ENCODE measurements around the gene LGR4. TPM values are rescaled to one million over a fixed set of nuclear protein-coding genes. Genes with fewer than 3 reads are reported as not detected.
A peak's percentile ranks its signal among the peaks of the same experiment; 100 is the strongest.

Gene LGR4
- total and polyA plus RNA-seq, 2 of the 13 experiments (the other 11 are each of a cell fraction or from before 2014, with no cell fraction given): 42.1 to 68.7 TPM

DNA sequence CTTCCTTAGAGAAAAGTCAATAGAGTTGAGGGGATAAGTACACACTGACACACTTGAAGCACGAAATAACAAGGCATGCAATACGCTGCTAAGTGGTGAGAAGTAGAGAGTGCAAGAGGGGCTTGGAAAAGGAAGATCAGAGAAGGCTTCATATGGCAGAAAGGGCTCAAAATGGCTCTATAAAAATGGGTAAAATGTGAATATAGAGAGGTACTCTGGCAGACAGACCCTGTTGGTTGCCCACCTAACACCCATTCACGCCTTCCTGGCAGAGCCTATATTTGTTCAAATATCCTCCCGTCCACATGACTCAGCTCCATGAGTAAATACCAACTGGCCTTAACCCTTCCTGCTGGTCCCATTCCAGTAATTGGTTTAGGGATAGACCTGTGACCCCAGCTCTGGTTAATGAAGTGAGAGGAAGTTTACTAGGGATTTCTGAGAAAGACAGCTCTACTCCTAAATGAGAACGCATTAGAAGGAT, 70.7 kb downstream of the LGR4 start (continued):
- TF ChIP-seq, protein P1, sequence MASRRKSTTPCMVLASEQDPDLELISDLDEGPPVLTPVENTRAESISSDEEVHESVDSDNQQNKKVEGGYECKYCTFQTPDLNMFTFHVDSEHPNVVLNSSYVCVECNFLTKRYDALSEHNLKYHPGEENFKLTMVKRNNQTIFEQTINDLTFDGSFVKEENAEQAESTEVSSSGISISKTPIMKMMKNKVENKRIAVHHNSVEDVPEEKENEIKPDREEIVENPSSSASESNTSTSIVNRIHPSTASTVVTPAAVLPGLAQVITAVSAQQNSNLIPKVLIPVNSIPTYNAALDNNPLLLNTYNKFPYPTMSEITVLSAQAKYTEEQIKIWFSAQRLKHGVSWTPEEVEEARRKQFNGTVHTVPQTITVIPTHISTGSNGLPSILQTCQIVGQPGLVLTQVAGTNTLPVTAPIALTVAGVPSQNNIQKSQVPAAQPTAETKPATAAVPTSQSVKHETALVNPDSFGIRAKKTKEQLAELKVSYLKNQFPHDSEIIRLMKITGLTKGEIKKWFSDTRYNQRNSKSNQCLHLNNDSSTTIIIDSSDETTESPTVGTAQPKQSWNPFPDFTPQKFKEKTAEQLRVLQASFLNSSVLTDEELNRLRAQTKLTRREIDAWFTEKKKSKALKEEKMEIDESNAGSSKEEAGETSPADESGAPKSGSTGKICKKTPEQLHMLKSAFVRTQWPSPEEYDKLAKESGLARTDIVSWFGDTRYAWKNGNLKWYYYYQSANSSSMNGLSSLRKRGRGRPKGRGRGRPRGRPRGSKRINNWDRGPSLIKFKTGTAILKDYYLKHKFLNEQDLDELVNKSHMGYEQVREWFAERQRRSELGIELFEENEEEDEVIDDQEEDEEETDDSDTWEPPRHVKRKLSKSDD (CRISPR knock-in tag; IDR thresholded peaks at IDR 0.05; ENCODE audit: low read depth): no peak
- TF ChIP-seq, protein P2, sequence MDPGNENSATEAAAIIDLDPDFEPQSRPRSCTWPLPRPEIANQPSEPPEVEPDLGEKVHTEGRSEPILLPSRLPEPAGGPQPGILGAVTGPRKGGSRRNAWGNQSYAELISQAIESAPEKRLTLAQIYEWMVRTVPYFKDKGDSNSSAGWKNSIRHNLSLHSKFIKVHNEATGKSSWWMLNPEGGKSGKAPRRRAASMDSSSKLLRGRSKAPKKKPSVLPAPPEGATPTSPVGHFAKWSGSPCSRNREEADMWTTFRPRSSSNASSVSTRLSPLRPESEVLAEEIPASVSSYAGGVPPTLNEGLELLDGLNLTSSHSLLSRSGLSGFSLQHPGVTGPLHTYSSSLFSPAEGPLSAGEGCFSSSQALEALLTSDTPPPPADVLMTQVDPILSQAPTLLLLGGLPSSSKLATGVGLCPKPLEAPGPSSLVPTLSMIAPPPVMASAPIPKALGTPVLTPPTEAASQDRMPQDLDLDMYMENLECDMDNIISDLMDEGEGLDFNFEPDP (CRISPR knock-in tag; conservative IDR thresholded peaks at IDR 0.05): no peak
- TF ChIP-seq FOXJ3 (CRISPR knock-in tag; IDR thresholded peaks at IDR 0.05; ENCODE audit: borderline replicate concordance) (peak; percentile 62; the same call in 1 of the 2 replicates), ZNF225 (CRISPR knock-in tag; IDR thresholded peaks at IDR 0.05) (no peak), ZNF709 (CRISPR knock-in tag; IDR thresholded peaks at IDR 0.05) (no peak), SALL2 (CRISPR knock-in tag; IDR thresholded peaks at IDR 0.05) (no peak), BRD4 (CRISPR knock-in tag; IDR thresholded peaks at IDR 0.05) (no peak), FOXO1 (CRISPR knock-in tag; IDR thresholded peaks at IDR 0.05) (peak; percentile 37; the same call in 1 of the 2 replicates), NCOR1 (IDR thresholded peaks at IDR 0.05; ENCODE audit: borderline replicate concordance, low read length) (peak; percentile 64; the same call in 1 of the 2 replicates), ZNF101 (CRISPR knock-in tag; IDR thresholded peaks at IDR 0.05; ENCODE audit: borderline replicate concordance, low read depth) (no peak), CBX1 (IDR thresholded peaks at IDR 0.05; ENCODE audit: low read depth) (no peak), ZNF3 (CRISPR knock-in tag; IDR thresholded peaks at IDR 0.05) (no peak), ZNF460 (CRISPR knock-in tag; IDR thresholded peaks at IDR 0.05; ENCODE audit: borderline replicate concordance) (no peak), MYC (CRISPR knock-in tag; IDR thresholded peaks at IDR 0.05; ENCODE audit: borderline replicate concordance) (no peak), TEAD3 (CRISPR knock-in tag; optimal IDR thresholded peaks at IDR 0.05; ENCODE audit: borderline replicate concordance) (peak; percentile 76), ZNF737 (CRISPR knock-in tag; IDR thresholded peaks at IDR 0.05; ENCODE audit: borderline replicate concordance) (no peak)
- TF ChIP-seq, protein P3, sequence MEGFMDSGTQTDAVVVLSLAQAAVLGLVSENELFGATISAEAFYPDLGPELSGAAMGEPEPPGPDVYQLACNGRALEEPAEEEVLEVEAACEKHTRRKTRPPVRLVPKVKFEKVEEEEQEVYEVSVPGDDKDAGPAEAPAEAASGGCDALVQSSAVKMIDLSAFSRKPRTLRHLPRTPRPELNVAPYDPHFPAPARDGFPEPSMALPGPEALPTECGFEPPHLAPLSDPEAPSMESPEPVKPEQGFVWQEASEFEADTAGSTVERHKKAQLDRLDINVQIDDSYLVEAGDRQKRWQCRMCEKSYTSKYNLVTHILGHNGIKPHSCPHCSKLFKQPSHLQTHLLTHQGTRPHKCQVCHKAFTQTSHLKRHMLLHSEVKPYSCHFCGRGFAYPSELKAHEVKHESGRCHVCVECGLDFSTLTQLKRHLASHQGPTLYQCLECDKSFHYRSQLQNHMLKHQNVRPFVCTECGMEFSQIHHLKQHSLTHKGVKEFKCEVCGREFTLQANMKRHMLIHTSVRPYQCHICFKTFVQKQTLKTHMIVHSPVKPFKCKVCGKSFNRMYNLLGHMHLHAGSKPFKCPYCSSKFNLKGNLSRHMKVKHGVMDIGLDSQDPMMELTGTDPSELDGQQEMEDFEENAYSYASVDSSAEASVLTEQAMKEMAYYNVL (CRISPR knock-in tag; IDR thresholded peaks at IDR 0.05; ENCODE audit: borderline replicate concordance): peak; percentile 69; the same call in 1 of the 2 replicates
- TF ChIP-seq, protein P4, sequence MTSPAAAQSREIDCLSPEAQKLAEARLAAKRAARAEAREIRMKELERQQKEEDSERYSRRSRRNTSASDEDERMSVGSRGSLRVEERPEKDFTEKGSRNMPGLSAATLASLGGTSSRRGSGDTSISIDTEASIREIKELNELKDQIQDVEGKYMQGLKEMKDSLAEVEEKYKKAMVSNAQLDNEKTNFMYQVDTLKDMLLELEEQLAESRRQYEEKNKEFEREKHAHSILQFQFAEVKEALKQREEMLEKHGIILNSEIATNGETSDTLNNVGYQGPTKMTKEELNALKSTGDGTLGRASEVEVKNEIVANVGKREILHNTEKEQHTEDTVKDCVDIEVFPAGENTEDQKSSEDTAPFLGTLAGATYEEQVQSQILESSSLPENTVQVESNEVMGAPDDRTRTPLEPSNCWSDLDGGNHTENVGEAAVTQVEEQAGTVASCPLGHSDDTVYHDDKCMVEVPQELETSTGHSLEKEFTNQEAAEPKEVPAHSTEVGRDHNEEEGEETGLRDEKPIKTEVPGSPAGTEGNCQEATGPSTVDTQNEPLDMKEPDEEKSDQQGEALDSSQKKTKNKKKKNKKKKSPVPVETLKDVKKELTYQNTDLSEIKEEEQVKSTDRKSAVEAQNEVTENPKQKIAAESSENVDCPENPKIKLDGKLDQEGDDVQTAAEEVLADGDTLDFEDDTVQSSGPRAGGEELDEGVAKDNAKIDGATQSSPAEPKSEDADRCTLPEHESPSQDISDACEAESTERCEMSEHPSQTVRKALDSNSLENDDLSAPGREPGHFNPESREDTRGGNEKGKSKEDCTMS (CRISPR knock-in tag; conservative IDR thresholded peaks at IDR 0.05): no peak
- TF ChIP-seq, protein P5, sequence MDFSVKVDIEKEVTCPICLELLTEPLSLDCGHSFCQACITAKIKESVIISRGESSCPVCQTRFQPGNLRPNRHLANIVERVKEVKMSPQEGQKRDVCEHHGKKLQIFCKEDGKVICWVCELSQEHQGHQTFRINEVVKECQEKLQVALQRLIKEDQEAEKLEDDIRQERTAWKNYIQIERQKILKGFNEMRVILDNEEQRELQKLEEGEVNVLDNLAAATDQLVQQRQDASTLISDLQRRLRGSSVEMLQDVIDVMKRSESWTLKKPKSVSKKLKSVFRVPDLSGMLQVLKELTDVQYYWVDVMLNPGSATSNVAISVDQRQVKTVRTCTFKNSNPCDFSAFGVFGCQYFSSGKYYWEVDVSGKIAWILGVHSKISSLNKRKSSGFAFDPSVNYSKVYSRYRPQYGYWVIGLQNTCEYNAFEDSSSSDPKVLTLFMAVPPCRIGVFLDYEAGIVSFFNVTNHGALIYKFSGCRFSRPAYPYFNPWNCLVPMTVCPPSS (IDR thresholded peaks at IDR 0.05): no peak

Data from HepG2 (cell line).